Memory B cell (primary cell): ENCODE results near the gene UNC80.

Experiments used
- ATAC-seq: fragments of 150-1000 bp; cut with Tn5 transposase; 2 replicates; pipeline ENCODE4 v1.10.0; 2021; ENCODE audit warnings: low read depth, mild to moderate bottlenecking, moderate library complexity
- DNase-seq, 2 donors: peaks; one replicate each; pipeline ENCODE4 v3.0.0; 2022; ENCODE audit warnings: low spot score in 2 of 2
- H3K27ac Mint-ChIP-seq: one replicate; pipeline ENCODE4 v1.8.0; 2022; ENCODE audit warnings: mild to moderate bottlenecking, moderate library complexity, mixed read lengths
- H3K27me3 Mint-ChIP-seq: one replicate; pipeline ENCODE4 v1.8.0; 2022; ENCODE audit warnings: mixed read lengths
- H3K36me3 Mint-ChIP-seq: one replicate; pipeline ENCODE4 v1.8.0; 2022; ENCODE audit warnings: mild to moderate bottlenecking, mixed read lengths
- H3K4me1 Mint-ChIP-seq: one replicate; pipeline ENCODE4 v1.8.0; 2022; ENCODE audit warnings: mixed read lengths
- H3K4me3 Mint-ChIP-seq: one replicate; pipeline ENCODE4 v1.8.0; 2022; ENCODE audit warnings: mild to moderate bottlenecking, moderate library complexity, mixed read lengths
- H3K9me3 Mint-ChIP-seq: one replicate; pipeline ENCODE4 v1.8.0; 2022; ENCODE audit warnings: mixed read lengths

The UNC80 gene

DNA sequence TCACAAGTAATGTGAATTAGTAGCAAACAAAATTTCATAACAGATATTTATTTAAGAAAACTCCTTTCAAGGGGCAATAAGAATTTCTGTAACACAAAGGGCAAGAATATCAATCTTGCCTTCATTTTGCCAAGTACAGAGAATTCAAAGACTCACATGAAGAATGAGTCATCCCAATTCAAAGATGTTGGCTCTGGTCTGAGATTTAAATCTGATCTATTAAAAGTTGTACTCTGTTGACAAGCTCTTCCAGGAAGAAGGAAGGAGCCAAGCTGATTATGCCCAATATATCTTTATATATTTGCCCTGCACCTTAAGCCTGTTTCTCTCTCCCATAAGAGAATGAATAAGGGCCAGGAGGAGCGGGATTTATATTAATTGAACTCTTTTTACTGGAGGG lies 174.9 kb downstream of the UNC80 start:
- Mint-ChIP-seq H3K9me3 (no peaks in the 10 kb centered on the region), H3K4me1 (no peaks in the 10 kb centered on the region), H3K27ac (no peak overlapping the region), H3K36me3 (no peaks in the 10 kb centered on the region), H3K27me3 (peaks cover 1% of the 10 kb centered on the region), H3K4me3 (no peak overlapping the region)
- no peak for DNase-seq
- ATAC-seq, result no peak

- H3K4me1 Mint-ChIP-seq, result no peaks in the 10 kb centered on the region
- H3K27ac Mint-ChIP-seq, result no peak overlapping the region
- H3K4me3 Mint-ChIP-seq, result no peak overlapping the region
- no peak for DNase-seq
- peaks cover 2% of the 10 kb centered on the region for H3K9me3 Mint-ChIP-seq
- H3K27me3 Mint-ChIP-seq, result peaks cover 8% of the 10 kb centered on the region
- ATAC-seq, result no peak
- no peaks in the 10 kb centered on the region for H3K36me3 Mint-ChIP-seq
These were observed 184.6 kb downstream of the UNC80 start for GRCh38 chr2:209956271-209956670.

DNA sequence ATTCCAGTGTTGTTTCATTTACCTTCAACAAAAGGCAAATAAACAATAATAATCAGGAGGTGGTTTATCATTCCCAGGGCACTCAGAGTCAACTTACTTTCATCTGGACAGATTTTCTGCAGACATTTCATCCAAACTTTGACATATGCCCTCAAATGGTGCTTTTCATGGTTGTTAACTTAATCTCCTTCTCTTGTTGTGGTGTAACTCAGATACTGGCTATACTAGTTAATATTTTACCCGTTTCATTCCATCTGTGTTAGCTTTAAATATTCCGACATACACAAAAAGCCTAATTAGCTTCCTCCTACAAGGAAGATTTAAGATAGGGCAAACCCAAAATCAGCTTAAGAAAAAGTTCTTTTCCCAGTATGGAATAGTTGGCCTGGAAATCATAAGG lies 186.4 kb downstream of the UNC80 start:
- no peaks in the 10 kb centered on the region for H3K9me3 Mint-ChIP-seq
- no peak overlapping the region for H3K27ac Mint-ChIP-seq
- DNase-seq (no peak), ATAC-seq (no peak)
- H3K27me3 Mint-ChIP-seq, result peaks cover 4% of the 10 kb centered on the region
- no peak overlapping the region for H3K4me3 Mint-ChIP-seq
- no peaks in the 10 kb centered on the region for H3K36me3 Mint-ChIP-seq
- H3K4me1 Mint-ChIP-seq, result no peaks in the 10 kb centered on the region

- no peak for ATAC-seq
- H3K27ac Mint-ChIP-seq, result no peak overlapping the region
- no peak overlapping the region for H3K4me3 Mint-ChIP-seq
- H3K27me3 Mint-ChIP-seq, result peaks cover 3% of the 10 kb centered on the region
- no peaks in the 10 kb centered on the region for H3K36me3 Mint-ChIP-seq
- no peaks in the 10 kb centered on the region for H3K9me3 Mint-ChIP-seq
- no peak for DNase-seq
- H3K4me1 Mint-ChIP-seq, result no peaks in the 10 kb centered on the region
These were observed 188.4 kb downstream of the UNC80 start for GRCh38 chr2:209960045-209960444.

DNA sequence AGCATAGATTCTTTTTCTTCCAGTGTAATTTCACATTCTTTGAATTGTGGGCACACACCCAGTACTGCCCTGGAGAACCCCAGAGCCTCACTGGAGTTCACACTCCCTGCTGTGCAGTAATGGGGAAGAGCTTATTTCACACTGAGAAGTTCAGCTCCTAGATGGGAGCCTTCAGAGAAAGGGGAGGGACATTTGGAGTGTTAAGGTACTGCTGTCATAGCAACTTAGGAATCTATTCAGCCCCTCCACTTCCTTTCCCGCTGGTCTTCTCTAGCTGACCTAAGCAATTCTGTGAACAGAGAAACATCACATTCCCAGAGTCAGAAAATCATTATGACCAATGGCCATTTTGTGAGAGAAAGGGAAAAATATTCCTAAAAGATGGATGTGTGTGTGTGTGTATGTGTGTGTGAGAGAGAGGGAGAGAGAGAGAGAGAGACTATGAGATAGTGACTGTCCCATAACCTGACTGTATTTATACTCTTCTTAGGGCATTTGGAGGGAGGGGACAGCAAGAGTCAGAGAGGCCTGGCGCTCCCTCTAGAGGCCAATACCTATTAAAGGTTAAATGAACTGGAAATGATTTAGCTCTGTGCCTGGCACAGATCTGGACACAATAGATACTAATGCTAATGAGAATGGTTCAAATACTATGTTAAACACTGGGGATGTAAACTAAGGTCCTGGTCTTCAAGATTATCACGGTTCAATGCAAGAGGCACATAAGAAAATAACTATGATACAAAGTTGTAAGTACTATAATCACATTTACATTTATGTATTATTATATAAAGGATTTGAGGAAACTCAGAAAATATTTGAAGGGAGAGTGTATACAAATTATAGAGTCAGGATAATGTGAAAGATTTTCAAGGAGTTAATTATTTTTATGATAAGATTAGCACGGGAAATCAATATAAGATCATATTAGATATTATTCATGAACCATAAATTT lies 189.3 kb downstream of the UNC80 start:
- H3K36me3 Mint-ChIP-seq, result no peaks in the 10 kb centered on the region
- no peaks in the 10 kb centered on the region for H3K9me3 Mint-ChIP-seq
- H3K4me3 Mint-ChIP-seq, result no peak overlapping the region
- H3K27ac Mint-ChIP-seq, result no peak overlapping the region
- ATAC-seq (peak; percentile 76), DNase-seq (peak in 1 of 2 donors; percentile 25)
- no peaks in the 10 kb centered on the region for H3K4me1 Mint-ChIP-seq
- H3K27me3 Mint-ChIP-seq, result peaks cover 4% of the 10 kb centered on the region

- no peak overlapping the region for H3K27ac Mint-ChIP-seq
- no peaks in the 10 kb centered on the region for H3K36me3 Mint-ChIP-seq
- ATAC-seq (no peak), DNase-seq (no peak)
- peaks cover 6% of the 10 kb centered on the region for H3K27me3 Mint-ChIP-seq
- no peaks in the 10 kb centered on the region for H3K4me1 Mint-ChIP-seq
- H3K4me3 Mint-ChIP-seq, result no peak overlapping the region
- no peaks in the 10 kb centered on the region for H3K9me3 Mint-ChIP-seq
These were observed 194.1 kb downstream of the UNC80 start for GRCh38 chr2:209965723-209966122.

GRCh38 chr2:209969692-209970091 lies 198.1 kb downstream of the UNC80 start:
- Mint-ChIP-seq H3K27me3 (peaks cover 5% of the 10 kb centered on the region), H3K36me3 (no peaks in the 10 kb centered on the region), H3K4me3 (no peak overlapping the region), H3K27ac (no peak overlapping the region), H3K9me3 (no peaks in the 10 kb centered on the region), H3K4me1 (no peaks in the 10 kb centered on the region)
- no peak for DNase-seq
- no peak for ATAC-seq

GRCh38 chr2:209970271-209970670 lies 198.6 kb downstream of the UNC80 start:
- DNase-seq, result no peak
- Mint-ChIP-seq H3K36me3 (no peaks in the 10 kb centered on the region), H3K4me1 (no peaks in the 10 kb centered on the region), H3K4me3 (no peak overlapping the region), H3K9me3 (no peaks in the 10 kb centered on the region), H3K27ac (no peak overlapping the region), H3K27me3 (peaks cover 5% of the 10 kb centered on the region)
- no peak for ATAC-seq

- no peak overlapping the region for H3K27ac Mint-ChIP-seq
- H3K27me3 Mint-ChIP-seq, result peaks cover 5% of the 10 kb centered on the region
- no peaks in the 10 kb centered on the region for H3K9me3 Mint-ChIP-seq
- no peak for DNase-seq
- no peaks in the 10 kb centered on the region for H3K4me1 Mint-ChIP-seq
- no peaks in the 10 kb centered on the region for H3K36me3 Mint-ChIP-seq
- no peak overlapping the region for H3K4me3 Mint-ChIP-seq
- ATAC-seq, result no peak
These were observed 199.1 kb downstream of the UNC80 start for GRCh38 chr2:209970711-209971110.

DNA sequence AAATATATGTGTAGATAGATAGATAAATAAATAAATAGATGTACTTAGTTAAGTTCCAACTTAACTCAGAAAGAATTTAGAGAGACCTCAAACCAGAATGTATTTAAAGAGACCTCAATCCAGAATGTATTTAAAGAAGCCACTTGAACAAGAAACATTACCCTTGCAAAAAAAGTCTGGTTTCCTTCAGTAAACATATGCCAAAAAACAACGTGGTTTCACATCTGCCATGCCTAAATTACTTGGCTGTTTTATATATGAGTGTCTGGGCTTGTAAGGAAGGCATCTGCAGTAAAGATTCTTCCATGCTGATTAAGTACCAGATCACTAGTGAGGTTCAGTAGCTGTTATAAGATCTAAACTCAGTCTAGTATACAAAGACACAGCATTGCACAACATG lies 201.7 kb downstream of the UNC80 start:
- ATAC-seq (no peak), DNase-seq (no peak)
- Mint-ChIP-seq H3K4me1 (no peaks in the 10 kb centered on the region), H3K27ac (no peak overlapping the region), H3K4me3 (no peak overlapping the region), H3K27me3 (peaks cover 2% of the 10 kb centered on the region), H3K9me3 (no peaks in the 10 kb centered on the region), H3K36me3 (no peaks in the 10 kb centered on the region)

DNA sequence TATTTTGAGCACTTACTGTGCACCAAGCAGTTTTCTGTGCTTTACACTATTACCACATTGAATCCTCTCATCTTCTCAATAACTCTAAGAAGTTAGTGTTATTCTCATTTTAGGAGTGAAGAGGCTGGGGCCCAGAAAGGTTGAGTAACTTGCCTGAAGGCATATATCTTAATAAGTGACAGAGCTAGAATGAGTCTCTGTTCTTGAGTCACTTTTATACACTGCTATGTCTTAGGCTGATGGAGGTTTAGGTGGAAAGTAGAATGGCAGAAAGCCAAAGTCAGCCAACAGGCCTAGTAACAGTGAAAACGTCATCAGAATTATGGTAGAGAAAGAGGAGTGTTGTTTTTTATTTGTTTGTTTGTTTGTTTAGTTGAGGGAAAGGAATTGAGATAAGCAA lies 202.9 kb downstream of the UNC80 start:
- Mint-ChIP-seq H3K27me3 (peaks cover 2% of the 10 kb centered on the region), H3K9me3 (no peaks in the 10 kb centered on the region), H3K27ac (no peak overlapping the region), H3K36me3 (no peaks in the 10 kb centered on the region), H3K4me3 (no peak overlapping the region), H3K4me1 (no peaks in the 10 kb centered on the region)
- DNase-seq, result no peak
- ATAC-seq, result no peak

DNA sequence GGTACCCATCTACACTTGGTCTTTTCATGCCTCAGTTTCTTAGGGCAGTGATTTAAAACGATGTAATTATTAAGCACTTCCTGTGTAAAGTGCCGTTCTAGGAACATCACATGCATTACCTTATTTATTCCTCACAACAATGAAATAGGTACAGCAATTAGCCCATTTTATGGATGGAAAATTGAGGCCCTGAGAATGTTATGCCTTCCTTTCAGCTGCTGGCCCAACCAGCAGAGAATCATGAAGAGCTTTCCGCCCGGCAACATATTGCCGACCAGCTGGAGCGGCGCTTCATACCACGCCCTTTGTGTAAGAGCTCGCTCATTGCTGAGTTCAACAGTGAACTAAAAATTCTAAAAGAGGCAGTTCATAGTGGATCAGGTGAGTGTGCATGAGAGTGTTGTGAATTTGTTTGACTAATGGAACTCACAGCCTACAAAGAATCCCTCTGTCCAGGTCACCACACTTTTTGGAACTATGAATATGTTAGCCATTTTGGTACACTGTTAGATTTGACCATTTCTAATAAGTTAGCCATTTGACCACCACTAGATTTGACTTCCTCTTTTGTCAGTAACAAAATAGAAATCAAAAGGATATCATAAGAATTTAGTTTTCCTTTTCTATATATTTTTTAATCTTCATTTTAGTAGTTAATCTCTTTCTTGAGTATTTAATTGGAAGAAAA lies 205.2 kb downstream of the UNC80 start:
- H3K9me3 Mint-ChIP-seq, result no peaks in the 10 kb centered on the region
- no peak for DNase-seq
- H3K27me3 Mint-ChIP-seq, result peaks cover 1% of the 10 kb centered on the region
- H3K36me3 Mint-ChIP-seq, result no peaks in the 10 kb centered on the region
- ATAC-seq, result no peak
- no peak overlapping the region for H3K4me3 Mint-ChIP-seq
- H3K27ac Mint-ChIP-seq, result no peak overlapping the region
- H3K4me1 Mint-ChIP-seq, result no peaks in the 10 kb centered on the region

DNA sequence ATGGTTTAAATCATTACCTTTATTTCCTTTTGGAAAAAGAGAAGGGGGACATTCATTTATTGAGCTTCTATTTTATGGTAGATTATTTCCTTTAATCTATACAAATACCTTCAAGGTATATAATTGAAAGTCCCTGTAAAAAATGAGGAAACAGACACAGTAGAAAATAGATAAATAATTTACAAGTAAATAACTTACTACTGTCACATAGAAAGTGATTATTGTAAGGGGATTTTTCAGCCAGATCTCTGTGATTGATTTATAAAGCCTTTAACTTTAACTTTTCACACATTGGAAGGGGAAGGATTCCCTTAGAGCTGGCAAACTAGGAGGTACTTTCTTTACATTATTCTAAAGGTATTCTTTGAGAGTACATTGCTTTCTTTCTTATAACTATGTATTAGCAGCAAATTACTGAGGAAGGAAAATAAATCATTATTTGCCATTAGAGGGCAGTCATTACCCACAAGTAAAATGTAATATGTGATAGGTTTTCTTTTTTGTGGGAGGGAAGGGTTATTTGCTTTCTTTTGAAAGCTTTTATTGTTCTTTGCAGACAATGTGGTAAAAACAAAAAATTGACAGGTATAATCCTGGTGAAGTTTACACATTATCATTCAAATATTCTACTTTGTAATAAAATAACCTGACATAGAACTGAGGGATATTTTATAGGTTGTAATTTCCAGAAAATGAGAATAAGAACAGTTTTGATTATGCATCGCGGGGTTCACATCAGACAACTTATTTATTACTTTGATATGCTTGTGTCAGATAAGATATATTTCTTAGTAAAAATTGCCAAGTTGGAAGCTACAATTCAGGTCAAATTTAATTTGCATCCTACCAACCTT lies 206.0 kb downstream of the UNC80 start:
- H3K4me1 Mint-ChIP-seq, result no peaks in the 10 kb centered on the region
- H3K36me3 Mint-ChIP-seq, result no peaks in the 10 kb centered on the region
- ATAC-seq (peak; percentile 35), DNase-seq (peak in 1 of 2 donors; percentile 36)
- no peak overlapping the region for H3K4me3 Mint-ChIP-seq
- no peaks in the 10 kb centered on the region for H3K9me3 Mint-ChIP-seq
- no peak overlapping the region for H3K27ac Mint-ChIP-seq
- H3K27me3 Mint-ChIP-seq, result peaks cover 1% of the 10 kb centered on the region

DNA sequence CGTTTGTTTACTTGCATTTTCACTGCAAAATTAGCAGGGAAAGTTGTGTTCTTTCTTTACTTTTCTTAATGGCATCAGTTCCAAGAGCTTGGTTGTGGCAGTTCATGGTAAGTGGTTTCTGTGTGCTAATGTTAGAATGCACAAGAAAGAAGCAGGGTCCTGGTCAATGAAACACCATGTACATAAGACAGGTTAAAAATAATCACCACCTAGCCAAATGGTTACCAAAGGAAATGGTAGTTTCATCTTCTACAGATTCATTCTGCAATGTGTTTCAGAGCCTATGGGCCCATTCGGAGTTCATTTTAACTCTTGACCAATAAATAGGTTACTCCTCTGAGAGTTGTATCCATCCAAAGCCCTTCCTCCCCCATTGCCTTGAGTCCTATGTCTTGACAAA lies 212.7 kb downstream of the UNC80 start:
- peaks cover 4% of the 10 kb centered on the region for H3K27me3 Mint-ChIP-seq
- ATAC-seq, result no peak
- peaks cover 2% of the 10 kb centered on the region for H3K4me1 Mint-ChIP-seq
- no peak overlapping the region for H3K27ac Mint-ChIP-seq
- no peaks in the 10 kb centered on the region for H3K36me3 Mint-ChIP-seq
- DNase-seq, result no peak
- no peak overlapping the region for H3K4me3 Mint-ChIP-seq
- H3K9me3 Mint-ChIP-seq, result no peaks in the 10 kb centered on the region
